PC-3 (cell line): ENCODE results near the gene PIK3R2.

Source experiments
- EZH2 ChIP-seq: fragments of 300-600 bp; sonication (generic); IDR thresholded peaks from one replicate; pipeline ENCODE4 v1.6.1; 2017; ENCODE audit warnings: antibody characterized with exemption, mild to moderate bottlenecking, low read length; ENCODE audit not compliant: unreplicated experiment
- TF ChIP-seq, protein P1 (sequence below): fragments of 300-600 bp; sonication (generic); conservative IDR thresholded peaks from 2 replicates; pipeline ENCODE4 v1.5.1; 2017; ENCODE audit warnings: antibody characterized with exemption, low read depth, mild to moderate bottlenecking, low read length

DNA sequence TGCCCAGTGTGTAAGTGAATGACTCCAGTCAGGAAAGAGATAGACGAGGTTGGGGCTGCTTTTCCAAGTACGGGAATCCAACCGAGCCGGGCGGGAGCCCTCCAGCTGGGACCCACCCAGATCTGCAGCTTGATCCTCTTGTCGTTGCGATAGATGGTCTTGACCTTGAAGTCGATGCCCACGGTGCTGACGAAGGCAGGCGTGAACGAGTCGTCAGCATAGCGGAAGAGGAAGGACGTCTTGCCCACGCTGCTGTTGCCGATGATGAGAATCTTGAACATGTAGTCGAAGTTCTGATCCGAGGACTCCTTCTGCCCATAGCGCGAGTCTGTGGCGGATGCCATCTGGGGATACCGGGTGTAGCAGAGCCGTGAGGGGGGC, 49.4 kb downstream of the PIK3R2 start:
- no peak for TF ChIP-seq EZH2
- TF ChIP-seq, protein P1, sequence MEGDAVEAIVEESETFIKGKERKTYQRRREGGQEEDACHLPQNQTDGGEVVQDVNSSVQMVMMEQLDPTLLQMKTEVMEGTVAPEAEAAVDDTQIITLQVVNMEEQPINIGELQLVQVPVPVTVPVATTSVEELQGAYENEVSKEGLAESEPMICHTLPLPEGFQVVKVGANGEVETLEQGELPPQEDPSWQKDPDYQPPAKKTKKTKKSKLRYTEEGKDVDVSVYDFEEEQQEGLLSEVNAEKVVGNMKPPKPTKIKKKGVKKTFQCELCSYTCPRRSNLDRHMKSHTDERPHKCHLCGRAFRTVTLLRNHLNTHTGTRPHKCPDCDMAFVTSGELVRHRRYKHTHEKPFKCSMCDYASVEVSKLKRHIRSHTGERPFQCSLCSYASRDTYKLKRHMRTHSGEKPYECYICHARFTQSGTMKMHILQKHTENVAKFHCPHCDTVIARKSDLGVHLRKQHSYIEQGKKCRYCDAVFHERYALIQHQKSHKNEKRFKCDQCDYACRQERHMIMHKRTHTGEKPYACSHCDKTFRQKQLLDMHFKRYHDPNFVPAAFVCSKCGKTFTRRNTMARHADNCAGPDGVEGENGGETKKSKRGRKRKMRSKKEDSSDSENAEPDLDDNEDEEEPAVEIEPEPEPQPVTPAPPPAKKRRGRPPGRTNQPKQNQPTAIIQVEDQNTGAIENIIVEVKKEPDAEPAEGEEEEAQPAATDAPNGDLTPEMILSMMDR: no peak
